Stomach (tissue), 9 donors: ENCODE results near the gene KIF13A. TPM values are rescaled to one million over a fixed set of nuclear protein-coding genes. Genes with fewer than 3 reads are reported as not detected.
"Not testable (repeated sequence)": the region's sequence is repeated elsewhere in the genome, so short reads cannot be mapped to it uniquely, and the experiment has no call there.

Experiments used
- DNase-seq, 2 donors: peaks; one replicate each; pipeline versions ENCODE4 v3.0.0 to v3.0.0-alpha.2; 2013 to 2019
- H3K27ac ChIP-seq, 5 donors: fragments of 200-600 bp in 4 of 5; sonication (generic) in 4 of 5; one replicate each; pipeline ENCODE4 v1.5.1; 2013 to 2019; ENCODE audit warnings: mild to moderate bottlenecking in 1 of 5, moderate library complexity in 1 of 5
- H3K27me3 ChIP-seq, 3 donors: fragments of 200-600 bp; sonication (generic); one replicate each; pipeline ENCODE4 v1.5.1; 2017 to 2019; ENCODE audit warnings: mixed run types in 1 of 3
- H3K36me3 ChIP-seq, 4 donors: fragments of 200-600 bp; sonication (generic); 1 replicate in 3 of 4; 2 replicates in 1 of 4; pipeline ENCODE4 v1.5.1; 2016 to 2019
- H3K4me1 ChIP-seq, 4 donors: fragments of 200-600 bp; sonication (generic); one replicate each; pipeline ENCODE4 v1.5.1; 2016 to 2019
- H3K4me3 ChIP-seq, 4 donors: fragments of 200-600 bp; sonication (generic) in 3 of 4; one replicate each; pipeline ENCODE4 v1.5.1; 2016 to 2019; ENCODE audit warnings: mild to moderate bottlenecking in 1 of 4
- H3K9me3 ChIP-seq, 4 donors: fragments of 200-600 bp; sonication (generic); one replicate each; pipeline ENCODE4 v1.5.1; 2016 to 2019
- EP300 ChIP-seq: sonication (generic); formaldehyde crosslinking; IDR thresholded peaks from one replicate; pipeline ENCODE4 v1.6.1; 2017; ENCODE audit warnings: antibody characterized with exemption
- POLR2A ChIP-seq, 4 donors: fragments of 450-650 bp; IDR thresholded peaks; one replicate each; pipeline ENCODE4 v1.6.1; 2016; ENCODE audit warnings: antibody characterized with exemption in 4 of 4, control low read depth in 2 of 4, mild to moderate bottlenecking in 1 of 4, moderate library complexity in 1 of 4
- POLR2AphosphoS5 ChIP-seq, 3 donors: sonication (generic); formaldehyde crosslinking; IDR thresholded peaks; one replicate each; pipeline ENCODE4 v1.6.1; 2016; ENCODE audit warnings: antibody characterized with exemption in 3 of 3
- WGBS, 5 donors: extraction: QIAGEN DNeasy Blood & Tissue Kit in 3 of 5; methylation state at CpG; one replicate each; pipeline versions ENCODE4 v1.1.5 to v1.1.7; 2013 to 2018; 5-methylcytosine and 5-hydroxymethylcytosine counted together
- intact Hi-C: fragments of 100-400 bp; cut with DNase I; formaldehyde crosslinking; loops from one replicate; pipeline ENCODE4 v1.15.1; 2023; ENCODE audit warnings: low total_unique reads
- polyA plus RNA-seq, 3 donors: library from polyadenylated mRNA; stranded (reverse); fragments of 200-250 nt; gene quantifications; one replicate each; pipeline ENCODE4 v1.2.3, GENCODE V29; 2013
- total RNA-seq, 5 donors: library from RNA; depleted of rRNA; stranded (reverse); fragments of >200 nt; gene quantifications; one replicate each; pipeline versions ENCODE4 v1.1.0 to v1.2.3, GENCODE V29; 2014 to 2016
- TF ChIP-seq, protein P1 (sequence below), 7 experiments: fragments of 450-650 bp in 4 of 7; fragments of 200-600 bp in 3 of 7; sonication (generic) in 3 of 7; IDR thresholded peaks; one replicate each; pipeline ENCODE4 v1.5.1; 2016 to 2019; ENCODE audit warnings: antibody characterized with exemption in 7 of 7, control low read depth in 2 of 7, mild to moderate bottlenecking in 1 of 7
- donor health status: healthy with polysubstance abuse.
- donor health status: Bipolar disorder and iron deficiency.
- donor health status: healthy.

The KIF13A gene
- total and polyA plus RNA-seq, 8 donors, result 9.2 to 60.6 (median 23.6) TPM

DNA sequence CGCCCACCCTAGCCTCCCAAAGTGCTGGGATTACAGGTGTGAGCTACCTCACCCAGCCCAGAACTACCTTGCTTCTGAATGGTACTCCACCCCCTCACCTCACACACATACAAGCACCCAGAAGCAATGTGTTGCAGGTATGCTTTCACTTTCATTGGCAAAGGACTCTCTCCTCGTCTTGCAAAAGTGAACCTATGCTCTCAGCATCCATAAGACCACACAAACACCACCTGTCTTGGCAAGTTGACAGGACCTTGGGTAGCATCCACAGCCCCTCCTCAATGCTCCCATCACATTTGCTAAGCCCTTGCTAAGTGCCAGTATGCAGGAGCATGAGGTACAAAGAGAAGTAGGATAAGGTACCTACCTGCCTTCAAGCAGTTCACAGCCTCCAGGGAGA is 3.7 kb downstream of the KIF13A start:
- TF ChIP-seq POLR2AphosphoS5 (IDR thresholded peaks at IDR 0.05) (no peak), EP300 (no peak)
- TF ChIP-seq, protein P1, sequence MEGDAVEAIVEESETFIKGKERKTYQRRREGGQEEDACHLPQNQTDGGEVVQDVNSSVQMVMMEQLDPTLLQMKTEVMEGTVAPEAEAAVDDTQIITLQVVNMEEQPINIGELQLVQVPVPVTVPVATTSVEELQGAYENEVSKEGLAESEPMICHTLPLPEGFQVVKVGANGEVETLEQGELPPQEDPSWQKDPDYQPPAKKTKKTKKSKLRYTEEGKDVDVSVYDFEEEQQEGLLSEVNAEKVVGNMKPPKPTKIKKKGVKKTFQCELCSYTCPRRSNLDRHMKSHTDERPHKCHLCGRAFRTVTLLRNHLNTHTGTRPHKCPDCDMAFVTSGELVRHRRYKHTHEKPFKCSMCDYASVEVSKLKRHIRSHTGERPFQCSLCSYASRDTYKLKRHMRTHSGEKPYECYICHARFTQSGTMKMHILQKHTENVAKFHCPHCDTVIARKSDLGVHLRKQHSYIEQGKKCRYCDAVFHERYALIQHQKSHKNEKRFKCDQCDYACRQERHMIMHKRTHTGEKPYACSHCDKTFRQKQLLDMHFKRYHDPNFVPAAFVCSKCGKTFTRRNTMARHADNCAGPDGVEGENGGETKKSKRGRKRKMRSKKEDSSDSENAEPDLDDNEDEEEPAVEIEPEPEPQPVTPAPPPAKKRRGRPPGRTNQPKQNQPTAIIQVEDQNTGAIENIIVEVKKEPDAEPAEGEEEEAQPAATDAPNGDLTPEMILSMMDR (IDR thresholded peaks at IDR 0.05), result no peak
- 53 to 74% (median 63%) methylated on average over 2 of the region's 2 CpGs for WGBS, 5 donors
- peak overlapping the region in 1 of 4 donors; percentile 71 for H3K4me3 ChIP-seq
- no peaks in the 10 kb centered on the region for H3K27me3 ChIP-seq
- intact Hi-C loops, result no loop called here
- peak in 1 of 2 donors; percentile 47 for DNase-seq
- peaks cover 0 to 8% (median 3%) of the 10 kb centered on the region in 4 donors for H3K36me3 ChIP-seq
- H3K4me1 ChIP-seq, result peaks cover 13 to 55% (median 41%) of the 10 kb centered on the region in 4 donors
- peak overlapping the region in 2 of 5 donors; percentile 35 to 74 for H3K27ac ChIP-seq
- H3K9me3 ChIP-seq, result no peaks in the 10 kb centered on the region

DNA sequence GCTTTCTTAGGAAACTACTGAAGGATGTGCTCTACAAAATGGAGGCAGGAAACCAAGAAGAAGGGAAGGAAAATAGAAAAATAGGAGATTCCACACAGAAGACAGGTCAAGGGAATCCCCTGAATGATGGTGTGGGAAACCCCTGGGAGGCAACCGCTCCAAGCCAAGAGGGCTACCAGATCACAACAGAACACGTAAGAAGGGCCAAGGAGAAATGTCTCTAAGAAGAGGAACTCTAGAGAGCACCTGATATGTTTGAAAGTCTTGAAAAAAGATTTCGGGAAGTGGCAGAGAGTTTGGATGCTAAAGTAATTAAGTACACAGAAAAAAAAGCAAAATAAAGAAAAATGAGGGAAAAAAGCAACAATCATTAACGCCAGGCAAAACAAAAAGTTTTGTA is 7.1 kb downstream of the KIF13A start:
- H3K4me1 ChIP-seq, result peaks cover under 1 to 39% (median 20%) of the 10 kb centered on the region in 4 donors
- 77 to 94% (median 85%) methylated on average over 4 of the region's 4 CpGs for WGBS, 5 donors
- DNase-seq, result no peak
- no peak overlapping the region for H3K4me3 ChIP-seq
- no peaks in the 10 kb centered on the region for H3K27me3 ChIP-seq
- intact Hi-C loops, result no loop called here
- H3K27ac ChIP-seq, result peak overlapping the region in 1 of 5 donors; percentile 23
- no peaks in the 10 kb centered on the region for H3K9me3 ChIP-seq
- no peak for TF ChIP-seq EP300
- TF ChIP-seq POLR2A (IDR thresholded peaks at IDR 0.05), result no peak
- TF ChIP-seq POLR2AphosphoS5 (IDR thresholded peaks at IDR 0.05), result no peak
- TF ChIP-seq, protein P1 (IDR thresholded peaks at IDR 0.05), result no peak
- peaks cover 0 to 8% (median 3%) of the 10 kb centered on the region in 4 donors for H3K36me3 ChIP-seq

DNA sequence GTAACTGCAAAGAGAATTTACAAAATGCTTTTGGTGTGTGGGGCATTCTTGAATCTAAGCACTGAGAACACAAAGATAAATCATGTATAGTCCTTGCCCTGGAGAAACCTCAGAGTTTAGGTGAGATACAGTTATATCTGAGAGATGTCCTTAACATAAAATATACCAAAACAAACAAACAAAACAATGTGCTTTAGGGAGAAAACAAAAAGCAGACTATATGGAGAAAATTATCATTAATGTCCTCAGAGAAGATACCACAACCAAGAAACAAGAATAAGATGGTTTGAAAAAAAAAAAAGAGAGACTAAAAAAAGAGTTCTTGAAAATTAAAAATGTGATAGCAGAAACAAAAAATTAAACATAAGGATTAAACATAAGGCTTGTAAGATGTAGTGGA is 8.0 kb downstream of the KIF13A start:
- H3K9me3 ChIP-seq, result no peaks in the 10 kb centered on the region
- H3K4me1 ChIP-seq, result peaks cover 0 to 38% (median 13%) of the 10 kb centered on the region in 4 donors
- intact Hi-C loops, result no loop called here
- H3K27me3 ChIP-seq, result no peaks in the 10 kb centered on the region
- H3K4me3 ChIP-seq, result no peak overlapping the region
- DNase-seq, result no peak
- no peak overlapping the region for H3K27ac ChIP-seq
- peaks cover 0 to 8% (median 3%) of the 10 kb centered on the region in 4 donors for H3K36me3 ChIP-seq
- TF ChIP-seq, protein P1 (IDR thresholded peaks at IDR 0.05), result no peak
- TF ChIP-seq POLR2AphosphoS5 (IDR thresholded peaks at IDR 0.05), result no peak
- TF ChIP-seq EP300, result no peak
- TF ChIP-seq POLR2A (IDR thresholded peaks at IDR 0.05), result no peak

DNA sequence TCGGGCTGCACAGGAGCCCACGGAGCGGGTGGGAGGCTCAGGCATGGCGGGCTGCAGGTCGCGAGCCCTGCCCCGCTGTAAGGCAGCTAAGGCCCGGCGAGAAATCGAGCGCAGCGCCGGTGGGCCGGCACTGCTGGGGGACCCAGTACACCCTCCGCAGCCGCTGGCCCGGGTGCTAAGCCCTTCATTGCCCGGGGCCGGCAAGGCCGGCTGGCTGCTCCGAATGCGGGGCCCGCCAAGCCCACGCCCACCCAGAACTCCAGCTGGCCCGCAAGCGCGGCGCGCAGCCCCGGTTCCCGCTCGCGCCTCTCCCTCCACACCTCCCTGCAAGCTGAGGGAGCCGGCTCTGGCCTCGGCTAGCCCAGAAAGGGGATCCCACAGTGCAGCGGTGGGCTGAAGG is 11.2 kb downstream of the KIF13A start:
- H3K27me3 ChIP-seq, DNase-seq, H3K27ac ChIP-seq, H3K4me3 ChIP-seq, intact Hi-C loops, H3K9me3 ChIP-seq, H3K36me3 ChIP-seq: not testable (repeated sequence)
- H3K4me1 ChIP-seq, result peaks cover 0 to 42% (median 25%) of the 10 kb centered on the region in 4 donors
- WGBS, 5 donors, result 95 to 99% (median 98%) methylated on average over 20 to 36 of the region's 36 CpGs

DNA sequence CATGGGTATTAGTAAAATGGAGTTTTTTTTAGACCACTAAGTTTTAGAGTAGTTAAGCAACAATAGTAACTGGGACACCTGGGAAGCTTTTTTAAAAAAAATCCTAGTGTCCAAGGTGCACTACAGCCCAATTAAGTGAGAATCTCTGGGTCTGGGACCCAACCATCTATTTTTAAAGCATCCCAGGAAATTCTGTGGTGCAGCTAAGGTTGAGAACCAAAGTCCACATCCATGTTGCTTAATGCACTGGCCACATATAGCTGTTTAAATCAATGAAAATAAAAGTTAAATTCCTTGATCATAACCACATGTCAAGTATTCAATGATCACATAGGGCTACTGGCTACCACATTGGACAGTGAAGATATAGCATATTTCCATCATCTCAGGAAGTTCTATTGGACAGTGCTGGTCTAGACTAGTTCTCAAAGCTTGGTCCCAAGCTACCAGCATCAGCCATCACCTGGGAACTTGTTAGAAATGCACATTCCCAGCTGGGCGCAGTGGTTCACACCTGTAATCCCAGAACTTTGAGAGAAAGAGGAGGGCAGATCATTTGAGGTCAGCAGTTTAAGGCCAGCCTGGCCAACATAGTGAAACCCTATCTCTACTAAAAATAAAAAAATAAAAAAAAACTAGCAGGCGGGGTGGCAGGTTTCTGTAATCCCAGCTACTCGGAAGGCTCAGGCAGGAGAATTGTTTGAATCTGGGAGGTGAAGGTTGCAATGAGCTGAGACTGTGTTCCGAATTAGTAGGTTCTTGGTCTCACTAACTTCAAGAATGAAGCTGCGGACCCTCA is 12.7 kb downstream of the KIF13A start:
- intact Hi-C loops, result no loop called here
- Histone ChIP-seq H3K4me3 (no peak overlapping the region), H3K4me1 (peaks cover 0 to 43% (median 26%) of the 10 kb centered on the region in 4 donors), H3K36me3 (no peaks in the 10 kb centered on the region), H3K27me3 (no peaks in the 10 kb centered on the region), H3K27ac (no peak overlapping the region), H3K9me3 (no peaks in the 10 kb centered on the region)
- 93 to 98% (median 95%) methylated on average over 5 of the region's 5 CpGs for WGBS, 5 donors
- TF ChIP-seq POLR2AphosphoS5 (IDR thresholded peaks at IDR 0.05), result no peak
- DNase-seq, result no peak
